Small intestine (tissue), 7 donors: ENCODE data around the gene LUZP1. TPM values are rescaled to one million over a fixed set of nuclear protein-coding genes. Genes with fewer than 3 reads are reported as not detected.

Experiments
- DNase-seq, 2 donors: peaks; one replicate each; pipeline versions ENCODE4 v3.0.0 to v3.0.0-alpha.2; 2013
- FAIRE-seq: peaks from 2 replicates; lab custom pipeline; 2012; peaks lifted over from hg19 to GRCh38; lab: Jason Lieb, UNC
- H3K27ac ChIP-seq, 3 donors: one replicate each; pipeline ENCODE4 v1.5.1; 2013; ENCODE audit warnings: low read length in 2 of 3, mild to moderate bottlenecking in 2 of 3, control low read depth in 1 of 3, inconsistent platforms in 1 of 3, low read depth in 1 of 3, moderate library complexity in 1 of 3
- H3K27me3 ChIP-seq, 3 donors: one replicate each; pipeline ENCODE4 v1.6.1; 2013; ENCODE audit warnings: low read length in 3 of 3, inconsistent platforms in 1 of 3; ENCODE audit not compliant: control insufficient read depth in 3 of 3, insufficient read depth in 3 of 3
- H3K36me3 ChIP-seq, 3 donors: one replicate each; pipeline ENCODE4 v1.6.1; 2013; ENCODE audit warnings: low read length in 3 of 3, inconsistent platforms in 1 of 3, low read depth in 1 of 3, mild to moderate bottlenecking in 1 of 3, moderate library complexity in 1 of 3; ENCODE audit not compliant: control insufficient read depth in 3 of 3, insufficient read depth in 2 of 3
- H3K4me1 ChIP-seq, 3 donors: one replicate each; pipeline ENCODE4 v1.6.1; 2013; ENCODE audit warnings: low read length in 2 of 3, inconsistent platforms in 1 of 3, low read depth in 1 of 3, mild to moderate bottlenecking in 1 of 3, moderate library complexity in 1 of 3; ENCODE audit not compliant: control insufficient read depth in 3 of 3, insufficient read depth in 2 of 3
- H3K4me3 ChIP-seq, 3 donors: one replicate each; pipeline ENCODE4 v1.5.1; 2013; ENCODE audit warnings: low read length in 3 of 3, control low read depth in 1 of 3, inconsistent platforms in 1 of 3, low read depth in 1 of 3, mild to moderate bottlenecking in 1 of 3, moderate library complexity in 1 of 3
- H3K9me3 ChIP-seq, 2 donors: one replicate each; pipeline ENCODE4 v1.6.1; 2013; ENCODE audit warnings: low read depth in 1 of 2, low read length in 1 of 2; ENCODE audit not compliant: control insufficient read depth in 2 of 2, insufficient read depth in 1 of 2
- WGBS, 3 donors: extraction: QIAGEN DNeasy Blood & Tissue Kit; methylation state at CpG; one replicate each; pipeline ENCODE4 v1.1.7; 2013; 5-methylcytosine and 5-hydroxymethylcytosine counted together
- polyA plus RNA-seq, 4 donors: library from polyadenylated mRNA; stranded (reverse) in 3 of 4; unstranded in 1 of 4; fragments of 200-250 nt in 3 of 4; fragments of 120-200 nt in 1 of 4; gene quantifications; one replicate each; pipeline versions ENCODE4 v1.2.1 to v1.2.3, GENCODE V29; 2013
- donor health status: healthy with polysubstance abuse.
- donor health status: control.
- donor health status: control.
- donor health status: Bipolar disorder and iron deficiency.
- donor health status: healthy.

The LUZP1 gene
- polyA plus RNA-seq, 4 donors: 14.1 to 22.0 (median 19.5) TPM

DNA sequence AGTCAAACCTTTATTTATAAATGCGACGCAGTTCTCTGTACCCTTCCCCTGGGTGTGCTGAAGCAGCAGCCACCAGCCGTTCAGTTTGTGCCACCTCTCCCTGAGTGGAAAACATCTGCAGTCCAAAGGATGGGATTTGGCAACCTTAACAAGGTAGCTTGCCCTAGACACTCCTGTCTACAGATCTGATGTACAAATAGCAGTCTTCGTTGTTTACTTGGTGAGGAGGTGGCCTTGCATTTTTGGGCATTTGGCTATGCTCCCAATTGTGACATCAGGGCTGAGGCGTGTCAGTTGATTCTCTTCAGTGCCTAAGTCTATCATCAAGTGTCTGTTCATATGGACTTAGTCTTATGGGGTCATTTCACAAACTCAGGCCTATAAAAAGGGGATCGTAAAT is 89.6 kb downstream of the LUZP1 start:
- Histone ChIP-seq H3K9me3 (no peaks in the 10 kb centered on the region), H3K36me3 (peaks cover 6 to 54% (median 20%) of the 10 kb centered on the region in 3 donors), H3K4me3 (no peak overlapping the region), H3K27ac (no peak overlapping the region), H3K27me3 (no peaks in the 10 kb centered on the region), H3K4me1 (no peaks in the 10 kb centered on the region)
- 88 to 94% (median 88%) methylated on average over 6 of the region's 6 CpGs for WGBS, 3 donors
- DNase-seq (no peak), FAIRE-seq (no peak)

DNA sequence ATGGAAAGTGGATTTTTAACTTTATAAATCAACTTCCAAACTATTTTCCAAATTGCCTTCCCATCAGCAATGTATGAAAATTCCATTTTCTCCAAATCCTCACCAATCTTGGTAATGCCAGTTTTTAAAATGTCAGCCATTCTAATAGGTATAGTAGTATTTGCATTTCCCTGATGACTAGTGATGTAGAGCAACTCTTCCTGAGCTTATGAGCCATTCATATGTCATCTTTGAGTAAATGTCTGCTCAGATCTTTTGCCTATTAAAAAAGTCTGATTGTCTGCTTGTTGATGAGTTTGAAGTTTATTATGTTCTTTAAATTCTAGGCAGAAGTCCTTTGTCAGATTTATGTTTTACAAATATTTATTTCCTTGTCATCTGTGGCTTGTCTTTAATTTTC is 94.6 kb downstream of the LUZP1 start:
- Histone ChIP-seq H3K4me3 (no peak overlapping the region), H3K27ac (no peak overlapping the region), H3K4me1 (no peaks in the 10 kb centered on the region), H3K27me3 (no peaks in the 10 kb centered on the region), H3K36me3 (peaks cover 5 to 30% (median 15%) of the 10 kb centered on the region in 3 donors), H3K9me3 (no peaks in the 10 kb centered on the region)
- DNase-seq (no peak), FAIRE-seq (no peak)

DNA sequence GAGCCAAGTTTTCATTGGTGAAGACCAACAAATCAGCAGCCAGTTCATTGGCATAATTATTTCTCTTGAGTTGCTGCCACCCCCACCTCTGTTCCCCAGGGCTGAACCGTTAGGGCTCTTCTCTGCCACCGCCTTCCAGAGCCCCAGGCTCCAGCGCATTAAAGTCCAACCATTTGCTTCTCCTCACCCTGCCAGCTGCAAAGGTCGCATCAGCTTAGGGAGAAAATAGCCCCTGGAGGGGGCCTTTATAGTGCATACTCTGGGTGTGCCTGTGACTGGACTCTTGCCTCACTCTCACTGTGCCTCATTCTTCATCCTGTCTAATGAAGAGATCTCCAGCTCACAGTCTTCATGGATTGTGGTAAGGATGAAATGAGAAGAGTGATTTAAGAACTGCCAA is 99.0 kb downstream of the LUZP1 start:
- no peak overlapping the region for H3K4me3 ChIP-seq
- no peak overlapping the region for H3K27ac ChIP-seq
- H3K27me3 ChIP-seq: no peaks in the 10 kb centered on the region
- H3K4me1 ChIP-seq: no peaks in the 10 kb centered on the region
- WGBS, 3 donors: 91 to 96% (median 93%) methylated on average over 4 of the region's 4 CpGs
- peaks cover 7 to 16% (median 9%) of the 10 kb centered on the region in 3 donors for H3K36me3 ChIP-seq
- FAIRE-seq: no peak
- DNase-seq: no peak
- H3K9me3 ChIP-seq: no peaks in the 10 kb centered on the region

DNA sequence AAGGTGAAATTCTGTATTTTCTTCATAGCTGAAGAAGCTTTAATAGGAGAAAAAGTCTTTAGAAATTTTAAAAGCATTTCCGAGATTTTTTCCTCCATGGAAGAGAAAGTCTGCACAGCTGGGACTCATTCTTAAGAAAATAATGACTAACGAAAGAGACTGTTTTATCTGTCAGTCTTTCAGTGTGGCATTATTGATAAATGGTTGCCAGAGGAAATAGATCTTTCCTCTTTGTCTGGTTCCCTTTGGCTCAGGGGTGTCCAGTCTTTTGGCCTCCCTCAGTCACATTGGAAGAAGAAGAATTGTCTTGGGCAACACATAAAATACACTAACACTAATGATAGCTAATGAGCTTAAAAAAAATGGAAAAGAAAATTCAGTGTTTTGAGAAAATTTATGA is 99.5 kb downstream of the LUZP1 start:
- no peaks in the 10 kb centered on the region for H3K27me3 ChIP-seq
- H3K4me3 ChIP-seq: no peak overlapping the region
- H3K27ac ChIP-seq: no peak overlapping the region
- FAIRE-seq: no peak
- WGBS, 3 donors: 87 to 92% (median 88%) methylated on average over 2 of the region's 2 CpGs
- H3K36me3 ChIP-seq: peaks cover 7 to 20% (median 12%) of the 10 kb centered on the region in 3 donors
- H3K4me1 ChIP-seq: no peaks in the 10 kb centered on the region
- no peak for DNase-seq
- no peaks in the 10 kb centered on the region for H3K9me3 ChIP-seq

DNA sequence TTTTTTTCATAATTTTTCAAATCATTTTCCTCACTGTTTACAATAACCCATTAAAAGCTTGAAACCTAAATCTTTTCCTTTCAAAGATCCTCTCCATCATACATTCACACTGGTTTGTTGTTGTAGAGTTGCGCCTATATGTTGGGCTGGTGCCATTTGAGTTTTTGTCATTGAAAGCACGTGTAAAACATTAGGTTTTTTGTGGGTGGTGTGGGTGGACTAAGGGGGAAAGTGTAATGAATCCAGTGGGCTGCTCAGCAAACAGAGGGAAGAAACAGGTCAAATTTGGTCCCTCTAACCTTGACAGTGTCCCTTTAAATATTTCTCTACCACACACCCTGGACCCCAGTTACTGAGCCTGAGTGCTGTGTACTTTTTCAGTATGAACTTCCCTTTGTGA is 102.6 kb downstream of the LUZP1 start:
- Histone ChIP-seq H3K27me3 (no peaks in the 10 kb centered on the region), H3K36me3 (peaks cover 2 to 21% (median 10%) of the 10 kb centered on the region in 3 donors), H3K4me1 (no peaks in the 10 kb centered on the region), H3K27ac (no peak overlapping the region), H3K9me3 (no peaks in the 10 kb centered on the region), H3K4me3 (no peak overlapping the region)
- FAIRE-seq: no peak
- no peak for DNase-seq
- 87 to 97% (median 88%) methylated on average over 2 of the region's 2 CpGs for WGBS, 3 donors

DNA sequence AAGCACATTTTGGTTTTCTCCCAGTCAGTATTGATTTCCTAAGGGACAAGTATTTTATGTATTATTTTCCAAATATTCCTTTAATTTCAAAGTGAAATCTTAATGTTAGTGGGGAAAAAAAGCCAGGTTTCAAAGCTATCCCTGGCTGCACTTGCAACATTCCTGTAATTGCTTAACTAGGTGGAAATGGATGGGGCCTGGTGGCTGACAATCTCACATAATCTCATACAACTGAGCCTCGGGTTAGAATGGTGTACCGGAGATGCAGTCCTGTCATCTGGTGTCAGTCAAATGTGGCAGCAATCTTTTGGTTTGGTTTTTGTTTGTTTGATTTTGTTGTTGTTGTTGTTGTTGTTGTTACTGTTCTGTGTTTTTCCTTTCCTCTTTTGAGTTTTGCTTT is 103.3 kb downstream of the LUZP1 start:
- Histone ChIP-seq H3K36me3 (peaks cover 2 to 22% (median 10%) of the 10 kb centered on the region in 3 donors), H3K27ac (no peak overlapping the region), H3K9me3 (no peaks in the 10 kb centered on the region), H3K27me3 (no peaks in the 10 kb centered on the region), H3K4me1 (no peaks in the 10 kb centered on the region), H3K4me3 (no peak overlapping the region)
- 91 to 93% (median 91%) methylated on average over 2 of the region's 2 CpGs for WGBS, 3 donors
- no peak for FAIRE-seq
- DNase-seq: no peak

DNA sequence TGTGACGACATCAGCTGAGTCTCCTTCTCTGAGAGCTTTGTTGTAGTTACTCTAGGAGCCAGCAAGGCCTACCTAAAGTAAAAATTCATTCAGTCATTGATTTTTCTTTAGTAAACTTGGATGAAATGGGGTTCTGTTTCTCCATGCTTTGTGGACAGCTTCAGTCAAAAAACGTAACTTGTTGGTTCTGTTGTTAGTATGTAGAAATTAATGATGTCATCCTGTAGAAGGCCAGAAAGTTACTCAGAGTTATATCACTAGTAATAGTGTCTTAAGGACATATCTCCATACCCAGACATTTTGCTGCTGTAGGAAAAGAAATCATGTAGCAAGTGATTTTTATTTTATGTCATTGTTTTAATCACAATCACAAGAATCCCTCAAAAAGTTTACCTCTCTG is 106.4 kb downstream of the LUZP1 start:
- FAIRE-seq (no peak), DNase-seq (no peak)
- Histone ChIP-seq H3K9me3 (no peaks in the 10 kb centered on the region), H3K27ac (no peak overlapping the region), H3K27me3 (no peaks in the 10 kb centered on the region), H3K36me3 (peaks cover 4 to 22% (median 7%) of the 10 kb centered on the region in 3 donors), H3K4me1 (peaks cover 0 to 2% (median 0%) of the 10 kb centered on the region in 3 donors), H3K4me3 (no peak overlapping the region)
- WGBS, 3 donors: 89 to 90% (median 90%) methylated on average over 2 of the region's 2 CpGs

DNA sequence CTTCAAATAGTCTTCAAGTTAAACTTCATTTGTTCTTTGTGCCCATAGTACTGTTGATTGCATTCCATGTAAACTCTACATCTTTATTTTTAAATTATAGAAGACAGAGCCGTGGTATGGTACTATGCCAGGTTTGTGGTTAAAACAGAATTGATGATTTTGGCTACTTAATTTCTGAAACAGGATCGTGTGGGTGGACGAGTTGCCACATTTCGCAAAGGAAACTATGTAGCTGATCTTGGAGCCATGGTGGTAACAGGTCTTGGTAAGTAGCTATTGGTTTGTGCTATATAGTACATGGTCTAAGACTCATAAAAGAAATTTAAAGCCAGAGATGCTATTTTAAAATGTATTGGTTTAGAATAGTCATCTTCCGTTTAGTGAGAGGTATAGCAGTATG is 111.4 kb downstream of the LUZP1 start:
- no peaks in the 10 kb centered on the region for H3K27me3 ChIP-seq
- WGBS, 3 donors: 92 to 94% (median 94%) methylated on average over 5 of the region's 5 CpGs
- H3K4me1 ChIP-seq: peaks cover 0 to 2% (median 0%) of the 10 kb centered on the region in 3 donors
- H3K27ac ChIP-seq: no peak overlapping the region
- H3K36me3 ChIP-seq: peaks cover 2 to 32% (median 5%) of the 10 kb centered on the region in 3 donors
- no peak for DNase-seq
- H3K4me3 ChIP-seq: no peak overlapping the region
- H3K9me3 ChIP-seq: no peaks in the 10 kb centered on the region
- FAIRE-seq: no peak

DNA sequence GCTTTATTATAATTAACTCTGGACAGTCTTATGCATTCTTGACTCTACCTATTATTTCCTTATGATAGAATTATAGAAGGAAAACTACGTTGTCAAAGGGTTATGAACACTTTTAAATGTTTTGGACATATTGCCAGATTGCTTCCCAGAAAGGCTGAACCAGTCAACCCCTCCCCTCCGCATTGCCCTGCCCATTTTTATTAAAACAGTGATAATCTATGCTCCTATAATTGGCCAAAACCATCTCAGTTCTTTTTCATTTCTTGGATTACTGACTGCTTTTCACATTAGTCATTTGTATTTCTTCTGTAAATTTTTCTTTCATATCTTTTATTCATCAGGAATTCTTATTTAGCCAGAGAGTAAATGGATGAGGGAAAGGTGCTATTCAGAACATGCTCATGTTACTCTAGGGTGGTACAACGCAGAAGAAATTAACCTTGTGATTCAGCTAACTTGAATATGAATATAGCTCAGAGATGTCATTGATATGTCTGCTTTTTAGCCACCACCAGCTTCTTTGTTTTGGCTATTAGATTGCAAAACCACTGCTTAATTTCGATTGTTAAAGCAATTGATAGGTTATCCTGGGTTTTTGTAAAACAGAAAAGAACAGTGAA is 117.3 kb downstream of the LUZP1 start:
- peaks cover 3 to 23% (median 6%) of the 10 kb centered on the region in 3 donors for H3K36me3 ChIP-seq
- H3K27me3 ChIP-seq: no peaks in the 10 kb centered on the region
- H3K27ac ChIP-seq: no peak overlapping the region
- no peak overlapping the region for H3K4me3 ChIP-seq
- no peaks in the 10 kb centered on the region for H3K4me1 ChIP-seq
- DNase-seq (no peak), FAIRE-seq (no peak)
- H3K9me3 ChIP-seq: no peaks in the 10 kb centered on the region
- WGBS, 3 donors: 77 to 91% (median 88%) methylated on average over 4 of the region's 4 CpGs
